ENCODE data around the gene FMNL2. TPM values are rescaled to one million over a fixed set of nuclear protein-coding genes. Genes with fewer than 3 reads are reported as not detected.

Gene FMNL2
- total RNA-seq, 1 experiment from 2014 or later = 33.6 TPM

- Mint-ChIP-seq H3K36me3 (ENCODE audit: insufficient read depth in 1 of 3, low read depth in 3 of 3) (peaks cover 0 to 6% (median 5%) of the 10 kb centered on the region in 3 experiments; a peak in 4 of 7 replicates), H3K4me3 (no peak overlapping the region), H3K27me3 (ENCODE audit: low read depth) (peaks cover 1% of the 10 kb centered on the region; the same call in 1 of the 2 replicates), H3K27ac (no peak overlapping the region; a peak in 1 of 7 replicates), H3K4me1 (no peaks in the 10 kb centered on the region), H3K9me3 (no peaks in the 10 kb centered on the region; a peak in 1 of 5 replicates)
- Histone ChIP-seq H2BK120ac (ENCODE audit: low read depth, low read length, poor library complexity, severe bottlenecking) (no peak overlapping the region), H2BK15ac (ENCODE audit: low read depth, low read length) (no peak overlapping the region), H3K23ac (ENCODE audit: insufficient read length, low read depth, low read length) (no peak overlapping the region), H2AK5ac (ENCODE audit: insufficient read length, low read length) (no peak overlapping the region), H2BK12ac (ENCODE audit: insufficient read length, low read depth, low read length) (no peak overlapping the region), H2AFZ (ENCODE audit: low read length) (no peak overlapping the region), H3K56ac (ENCODE audit: insufficient read length, low read depth, low read length) (no peak overlapping the region), H3K23me2 (ENCODE audit: insufficient read length, low read depth, low read length, poor library complexity, severe bottlenecking) (no peaks in the 10 kb centered on the region), H3K4ac (ENCODE audit: low read depth, low read length) (no peak overlapping the region), H3K4me1 (ENCODE audit: insufficient read depth, low read length) (no peaks in the 10 kb centered on the region), H3K27ac (ENCODE audit: insufficient read length, low read depth, low read length) (no peak overlapping the region), H2BK20ac (ENCODE audit: low read depth, low read length, poor library complexity, severe bottlenecking) (no peak overlapping the region), H4K5ac (ENCODE audit: insufficient read length, low read depth, low read length) (no peak overlapping the region), H3K14ac (ENCODE audit: insufficient read depth, low read length) (no peak overlapping the region), H4K20me1 (ENCODE audit: control insufficient read depth, insufficient read depth, insufficient read length) (no peaks in the 10 kb centered on the region), H3K79me2 (ENCODE audit: insufficient read depth, low read length) (no peaks in the 10 kb centered on the region; the same call in 1 of the 2 replicates), H3T11ph (ENCODE audit: low read length) (no peak overlapping the region), H2BK5ac (ENCODE audit: insufficient read length, low read length) (no peak overlapping the region), H3K9me3 (ENCODE audit: control insufficient read depth, low read depth, low read length) (no peaks in the 10 kb centered on the region), H3K4me2 (ENCODE audit: insufficient read depth, insufficient read length, low read length) (no peak overlapping the region), H3K9ac (ENCODE audit: extremely low read depth, insufficient read length, low read length) (no peak overlapping the region), H3K18ac (ENCODE audit: insufficient read length, low read depth, low read length) (no peak overlapping the region), H3K79me1 (ENCODE audit: insufficient read depth, low read depth, low read length, poor library complexity, severe bottlenecking) (peaks cover 8% of the 10 kb centered on the region), H4K8ac (replicated peaks; ENCODE audit: insufficient read length, low read depth, low read length) (no peak overlapping the region), H4K91ac (ENCODE audit: insufficient read length, low read depth, low read length) (no peak overlapping the region), H3K27me3 (ENCODE audit: insufficient read depth, low read length) (no peaks in the 10 kb centered on the region)
- TF ChIP-seq CTCF (conservative IDR thresholded peaks at IDR 0.05) = no peak
- DNase-seq = no peak
- no CpG with 5 or more reads among the region's 6 CpGs for WGBS (ENCODE audit: extremely low coverage, insufficient read length, low lambda C conversion rate)
Measured at GRCh38 chr2:152359573-152360363, 24.8 kb downstream of the FMNL2 start.

All from H9 (cell line).